ENCODE measurements around the gene DBNL.
"Not testable (repeated sequence)": the region's sequence is repeated elsewhere in the genome, so short reads cannot be mapped to it uniquely, and the experiment has no call there.

GRCh38 chr7:44022069-44022468, 22.4 kb upstream of the DBNL start:
- not testable (repeated sequence) for TF ChIP-seq SUZ12 (IDR thresholded peaks at IDR 0.05); L3MBTL2 (conservative IDR thresholded peaks at IDR 0.05); FOXA1 (IDR thresholded peaks at IDR 0.05); HDGF (IDR thresholded peaks at IDR 0.05; ENCODE audit: borderline replicate concordance); ARNT (IDR thresholded peaks at IDR 0.05); NFRKB (IDR thresholded peaks at IDR 0.05); SP1 (IDR thresholded peaks at IDR 0.05); ELF4 (IDR thresholded peaks at IDR 0.05); BHLHE40 (IDR thresholded peaks at IDR 0.05; ENCODE audit: borderline replicate concordance); PKNOX1 (IDR thresholded peaks at IDR 0.05); TARDBP (IDR thresholded peaks at IDR 0.05); FOXM1 (IDR thresholded peaks at IDR 0.05; ENCODE audit: borderline replicate concordance)

Data from HEK293T (cell line).